ENCODE measurements around the gene ZNF784.
A peak's percentile ranks its signal among the peaks of the same experiment; 100 is the strongest.

ZNF784 gene

DNA sequence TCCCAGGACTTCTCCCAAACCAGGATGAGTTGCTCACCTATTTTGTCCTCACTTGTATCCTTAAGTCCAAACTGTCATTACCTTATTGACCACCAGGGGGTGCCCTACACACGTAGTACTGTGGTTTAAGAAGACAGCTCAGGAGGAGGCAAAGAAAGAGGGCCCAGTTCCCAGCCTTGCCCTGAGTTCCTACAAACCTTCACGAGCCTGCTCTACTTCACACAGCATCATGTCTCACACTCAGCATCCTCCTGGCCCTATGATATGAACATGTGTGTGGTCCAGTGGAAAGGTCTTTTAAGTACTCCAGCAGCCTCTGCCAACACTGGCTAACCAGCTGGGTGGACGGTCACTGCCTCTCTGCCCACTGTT lies 8.1 kb upstream of the ZNF784 start:
- in situ Hi-C loops (cut with HindIII; ENCODE audit: low pct_ligation_motif_present, low pct_unique_long_range_greater_than_20kb, low sequenced_read_pairs): no loop called here
- DNase-seq: peak; percentile 90

DNA sequence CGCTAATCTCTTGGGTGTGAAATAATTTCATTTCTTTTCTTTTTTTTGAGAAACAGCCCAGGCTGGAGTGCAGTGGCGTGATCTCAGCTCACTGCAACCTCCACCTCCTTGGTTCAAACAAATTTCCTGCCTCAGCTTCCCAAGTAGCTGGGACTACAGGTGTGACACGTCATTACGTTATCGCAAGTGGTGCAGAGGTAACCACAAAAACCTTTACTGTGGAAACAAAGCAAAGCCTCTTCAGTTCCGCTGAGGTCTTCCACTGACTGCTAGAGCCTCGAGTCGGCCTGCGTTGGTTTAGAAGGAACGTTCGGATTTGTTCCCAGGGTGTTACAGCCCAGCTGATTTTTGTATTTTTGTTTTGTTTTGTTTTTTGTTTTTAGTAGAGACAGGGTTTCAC lies 2.0 kb upstream of the ZNF784 start:
- in situ Hi-C loops (cut with HindIII; ENCODE audit: low pct_ligation_motif_present, low pct_unique_long_range_greater_than_20kb, low sequenced_read_pairs): loop anchor here (10.0 kb wide), 1 partner anchor 112 kb away; no protein-coding TSS in a partner anchor
- no peak for DNase-seq

DNA sequence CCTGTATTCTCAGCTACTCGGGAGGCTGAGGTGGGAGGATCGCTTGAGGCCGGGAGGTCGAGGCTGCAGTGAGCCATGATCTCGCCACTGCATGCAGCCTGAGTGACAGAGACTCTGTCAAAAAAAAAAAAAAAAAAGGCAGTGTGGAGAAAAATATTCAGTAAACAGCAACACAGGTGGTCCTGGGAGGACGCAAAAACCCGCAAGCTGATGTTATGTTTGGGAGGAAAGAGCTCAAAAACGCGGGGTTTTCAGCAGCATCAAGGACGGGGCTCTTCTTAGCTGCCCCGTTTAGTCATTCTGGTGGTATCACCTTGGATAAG lies 599 bp upstream of the ZNF784 start:
- in situ Hi-C loops (cut with HindIII; ENCODE audit: low pct_ligation_motif_present, low pct_unique_long_range_greater_than_20kb, low sequenced_read_pairs): loop anchor here (10.0 kb wide), 1 partner anchor 110 kb away; no protein-coding TSS in a partner anchor
- no peak for DNase-seq

DNA sequence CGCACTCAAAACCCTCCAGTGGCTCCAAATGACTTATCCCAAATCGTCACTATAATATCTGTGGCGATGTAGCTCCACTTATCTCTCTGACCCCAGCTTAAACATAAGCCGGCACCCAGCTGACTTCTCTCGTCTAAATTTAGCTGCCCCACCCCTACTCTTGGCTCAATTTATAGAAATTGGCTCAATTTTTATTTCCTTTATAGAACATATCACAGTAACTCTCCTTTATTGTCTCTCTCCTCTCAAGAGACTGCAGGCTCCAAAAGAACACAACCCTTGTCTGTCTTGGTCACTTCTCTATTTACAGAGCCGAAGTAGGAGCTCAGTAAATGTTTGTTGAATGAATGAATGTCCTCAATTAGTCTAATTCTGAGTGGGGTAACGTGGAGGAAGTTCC lies 805 bp downstream of the ZNF784 start:
- DNase-seq: no peak
- in situ Hi-C loops (cut with HindIII; ENCODE audit: low pct_ligation_motif_present, low pct_unique_long_range_greater_than_20kb, low sequenced_read_pairs): loop anchor here (10.0 kb wide), 1 partner anchor 109 kb away; no protein-coding TSS in a partner anchor

DNA sequence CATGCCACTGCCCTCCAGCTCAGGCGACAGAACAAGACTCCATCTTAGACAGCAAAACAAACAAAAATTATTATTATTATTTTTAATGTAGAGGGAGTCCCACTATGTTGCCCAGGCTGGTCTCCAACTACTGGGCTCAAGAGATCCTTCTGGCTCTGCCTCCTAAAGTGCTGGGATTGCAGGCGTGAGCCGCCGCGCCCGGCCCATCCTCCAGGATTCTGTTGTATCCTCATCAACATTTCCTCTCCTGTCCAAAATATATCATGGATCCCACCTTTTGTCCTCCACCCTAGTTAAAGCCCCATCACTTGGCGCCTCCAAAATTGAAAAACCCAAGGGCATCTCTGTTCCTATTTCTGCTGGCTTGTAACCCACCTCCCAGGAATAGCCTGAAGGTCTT lies 1.2 kb downstream of the ZNF784 start:
- DNase-seq: no peak
- in situ Hi-C loops (cut with HindIII; ENCODE audit: low pct_ligation_motif_present, low pct_unique_long_range_greater_than_20kb, low sequenced_read_pairs): loop anchor here (10.0 kb wide), 1 partner anchor 108 kb away; no protein-coding TSS in a partner anchor

DNA sequence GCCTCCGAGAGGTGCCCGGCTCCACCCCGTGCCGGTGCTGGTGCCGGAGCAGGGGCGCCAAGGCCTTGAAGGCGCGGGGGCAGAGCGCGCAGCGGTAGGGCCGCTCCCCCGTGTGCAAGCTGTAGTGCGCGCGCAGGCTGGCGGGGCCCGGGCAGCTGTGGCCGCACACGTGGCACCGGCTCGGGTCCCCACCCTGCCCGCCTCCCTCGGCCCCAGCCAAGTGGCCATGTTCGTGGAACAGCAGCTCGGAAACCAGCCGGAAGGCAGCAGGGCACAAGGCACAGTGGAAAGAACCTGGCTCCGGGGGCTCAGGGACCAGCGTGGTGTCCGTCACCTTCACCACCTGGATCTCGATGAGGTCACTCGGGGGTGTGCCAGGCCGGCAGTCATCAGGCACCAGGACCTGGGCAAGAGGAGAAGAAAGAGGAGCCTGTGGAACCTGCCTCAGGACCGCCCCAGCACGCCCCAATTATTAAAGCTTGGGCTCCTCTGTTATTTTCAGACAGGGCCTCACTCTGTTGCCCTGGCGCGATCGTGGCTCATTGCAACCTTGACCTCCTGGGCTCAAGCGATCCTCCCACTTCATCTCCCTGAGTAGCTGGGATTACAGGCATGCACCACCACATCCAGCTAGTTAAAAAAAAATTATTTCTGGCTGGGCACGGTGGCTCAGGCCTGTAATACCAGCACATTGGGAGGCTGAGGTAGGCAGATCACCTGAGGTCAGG lies 2.0 kb downstream of the ZNF784 start:
- no peak for DNase-seq
- in situ Hi-C loops (cut with HindIII; ENCODE audit: low pct_ligation_motif_present, low pct_unique_long_range_greater_than_20kb, low sequenced_read_pairs): loop anchor here (10.0 kb wide), 1 partner anchor 108 kb away; no protein-coding TSS in a partner anchor

DNA sequence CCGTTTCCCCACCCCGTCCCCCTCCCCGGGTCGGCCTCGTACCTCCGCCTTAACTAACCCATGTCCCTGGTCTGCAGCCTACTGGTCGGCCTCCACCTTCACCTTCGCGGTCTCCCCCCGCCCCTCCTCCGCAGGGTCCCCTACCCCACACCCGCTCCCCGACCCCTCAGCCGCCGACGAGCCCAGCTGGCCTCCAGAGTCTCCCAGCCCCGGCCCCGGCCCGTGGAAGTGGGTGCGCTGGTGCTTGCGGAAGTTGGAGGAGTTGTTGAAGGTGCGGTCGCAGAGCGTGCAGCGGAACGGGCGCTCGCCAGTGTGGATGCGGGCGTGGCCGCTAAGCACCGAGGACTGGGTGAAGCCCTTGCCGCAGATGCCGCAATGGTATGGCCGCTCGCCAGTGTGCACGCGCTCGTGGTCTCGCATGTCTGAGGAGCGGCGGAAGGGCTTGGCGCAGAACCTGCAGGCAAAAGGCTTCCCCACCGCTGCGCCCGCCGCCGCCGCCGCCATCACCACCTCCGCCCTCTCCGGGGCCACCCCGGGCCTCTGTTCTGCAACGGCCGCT lies 2.6 kb downstream of the ZNF784 start:
- in situ Hi-C loops (cut with HindIII; ENCODE audit: low pct_ligation_motif_present, low pct_unique_long_range_greater_than_20kb, low sequenced_read_pairs): loop anchor here (10.0 kb wide), 1 partner anchor 107 kb away; no protein-coding TSS in a partner anchor
- no peak for DNase-seq

DNA sequence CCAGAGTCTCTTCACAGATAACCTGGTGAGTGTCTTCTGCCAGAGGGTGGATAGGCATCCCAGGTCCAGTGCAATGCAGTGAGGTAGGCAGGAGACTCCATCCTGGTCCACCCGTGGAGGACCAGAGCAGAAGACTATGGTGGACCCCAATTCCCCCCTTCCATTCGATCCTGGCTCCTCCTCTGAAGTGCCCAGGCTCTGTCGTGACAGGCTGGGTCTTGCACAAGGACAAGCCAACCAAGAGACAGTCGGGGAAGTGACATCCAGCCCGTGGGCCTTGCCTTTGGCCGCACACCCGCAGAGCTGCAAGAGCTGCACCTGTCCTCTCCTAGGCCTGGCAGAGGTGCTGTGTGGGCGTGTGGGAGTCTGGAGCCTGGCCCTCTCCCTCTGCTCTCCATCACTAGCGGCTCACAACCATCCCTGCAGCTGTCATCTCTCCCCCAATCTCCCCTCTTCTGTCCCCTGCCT lies 3.1 kb downstream of the ZNF784 start:
- in situ Hi-C loops (cut with HindIII; ENCODE audit: low pct_ligation_motif_present, low pct_unique_long_range_greater_than_20kb, low sequenced_read_pairs): loop anchor here (10.0 kb wide), 1 partner anchor 106 kb away; no protein-coding TSS in a partner anchor

DNA sequence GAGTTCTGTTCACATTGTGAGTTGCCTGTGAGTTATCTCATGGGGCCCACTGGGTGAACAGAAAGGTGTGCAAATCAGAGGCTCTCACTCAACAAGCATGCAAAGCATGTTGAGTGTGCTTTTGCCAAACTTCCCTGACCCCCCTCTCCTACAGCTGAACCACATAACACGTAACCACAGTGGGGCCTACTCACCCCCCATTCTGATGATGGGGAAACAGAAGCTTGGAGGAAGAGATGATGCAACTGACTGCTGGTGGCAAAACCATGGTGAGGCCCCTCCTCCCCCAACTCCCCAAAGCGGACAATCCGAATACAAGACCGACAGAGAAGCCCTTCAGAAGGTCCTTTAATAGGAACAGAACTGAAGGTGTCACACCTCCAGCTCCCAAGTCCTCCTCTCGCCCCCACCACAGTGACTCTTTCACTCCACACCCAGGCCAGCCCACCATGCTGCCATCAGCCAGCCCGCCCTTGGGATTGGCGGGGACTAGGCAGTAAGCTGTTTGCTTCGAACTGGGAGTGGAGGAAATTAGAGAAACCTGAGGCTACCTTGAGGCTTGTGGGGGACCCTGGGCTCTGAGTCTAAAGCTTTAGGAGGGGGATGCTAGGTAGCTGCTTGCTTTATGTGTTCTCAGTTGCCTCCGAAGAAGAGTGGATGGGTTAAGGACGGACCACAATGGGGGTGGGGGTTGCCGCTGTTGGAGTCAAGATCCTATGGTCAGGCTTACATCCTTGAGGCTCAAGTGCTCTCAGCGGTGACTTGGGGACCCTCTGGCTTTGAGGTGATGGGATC lies 3.8 kb downstream of the ZNF784 start:
- DNase-seq: no peak
- in situ Hi-C loops (cut with HindIII; ENCODE audit: low pct_ligation_motif_present, low pct_unique_long_range_greater_than_20kb, low sequenced_read_pairs): loop anchor here (10.0 kb wide), 1 partner anchor 106 kb away; no protein-coding TSS in a partner anchor

More for the DNA sequence above, 3.1 kb downstream of the ZNF784 start:
- no peak for DNase-seq

DNA sequence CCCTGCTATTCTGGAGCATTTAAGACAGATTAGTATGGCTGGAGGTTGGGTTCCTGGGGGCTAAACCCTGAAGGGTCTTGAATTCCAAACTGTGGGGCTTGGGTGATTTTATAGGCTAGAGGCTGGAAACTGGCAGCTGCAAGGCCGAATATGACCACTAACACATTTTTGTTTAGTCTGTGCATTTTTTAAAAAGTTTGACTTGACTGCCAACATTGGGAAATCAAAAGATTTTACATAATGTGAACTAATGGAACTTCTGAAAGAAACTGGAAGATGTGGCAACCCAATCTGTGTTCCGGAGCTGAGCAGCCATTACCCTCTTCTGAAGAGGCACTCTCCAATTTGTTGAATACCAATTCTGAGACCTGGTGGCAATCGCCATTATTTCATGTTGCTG lies 5.1 kb downstream of the ZNF784 start:
- no peak for DNase-seq
- in situ Hi-C loops (cut with HindIII; ENCODE audit: low pct_ligation_motif_present, low pct_unique_long_range_greater_than_20kb, low sequenced_read_pairs): no loop called here

DNA sequence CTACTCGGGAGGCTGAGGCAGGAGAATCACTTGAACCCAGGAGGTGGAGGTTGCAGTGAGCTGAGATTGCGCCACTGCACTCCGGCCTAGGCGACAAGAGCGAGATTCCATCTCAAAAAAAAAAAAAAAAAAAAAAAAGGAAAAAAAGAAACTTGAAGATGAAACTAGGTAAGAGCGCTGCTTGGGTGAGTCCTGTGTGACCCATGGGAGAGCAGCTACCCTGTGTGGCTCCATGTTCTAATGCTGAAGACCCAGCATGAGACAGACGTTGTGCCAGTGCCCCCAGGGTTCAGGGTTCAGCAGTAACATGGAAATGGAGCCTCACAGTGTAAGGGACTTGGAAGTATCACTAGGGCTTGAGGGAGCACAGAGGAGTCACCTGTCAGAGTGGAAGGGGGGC lies 5.9 kb downstream of the ZNF784 start:
- in situ Hi-C loops (cut with HindIII; ENCODE audit: low pct_ligation_motif_present, low pct_unique_long_range_greater_than_20kb, low sequenced_read_pairs): no loop called here
- DNase-seq: no peak

DNA sequence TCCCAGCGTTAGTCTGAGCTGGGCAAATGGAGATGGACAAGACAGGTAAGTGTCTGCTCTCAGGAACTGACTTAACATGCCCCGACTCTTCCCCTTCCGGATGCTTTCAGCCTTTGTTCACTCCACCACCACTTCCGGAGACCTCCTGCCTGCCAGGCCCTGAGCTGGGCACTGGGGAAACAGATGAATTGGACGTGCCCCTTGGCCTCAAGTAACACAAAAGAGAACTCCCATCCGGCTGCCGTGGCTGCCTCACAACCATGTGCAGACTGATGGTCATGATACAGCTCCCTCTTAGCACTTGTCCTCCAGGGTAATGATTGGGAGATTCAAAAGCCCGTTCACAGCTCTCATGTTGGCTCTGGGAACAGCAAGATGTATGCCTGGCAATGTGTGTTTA lies 6.9 kb downstream of the ZNF784 start:
- in situ Hi-C loops (cut with HindIII; ENCODE audit: low pct_ligation_motif_present, low pct_unique_long_range_greater_than_20kb, low sequenced_read_pairs): no loop called here
- no peak for DNase-seq

DNA sequence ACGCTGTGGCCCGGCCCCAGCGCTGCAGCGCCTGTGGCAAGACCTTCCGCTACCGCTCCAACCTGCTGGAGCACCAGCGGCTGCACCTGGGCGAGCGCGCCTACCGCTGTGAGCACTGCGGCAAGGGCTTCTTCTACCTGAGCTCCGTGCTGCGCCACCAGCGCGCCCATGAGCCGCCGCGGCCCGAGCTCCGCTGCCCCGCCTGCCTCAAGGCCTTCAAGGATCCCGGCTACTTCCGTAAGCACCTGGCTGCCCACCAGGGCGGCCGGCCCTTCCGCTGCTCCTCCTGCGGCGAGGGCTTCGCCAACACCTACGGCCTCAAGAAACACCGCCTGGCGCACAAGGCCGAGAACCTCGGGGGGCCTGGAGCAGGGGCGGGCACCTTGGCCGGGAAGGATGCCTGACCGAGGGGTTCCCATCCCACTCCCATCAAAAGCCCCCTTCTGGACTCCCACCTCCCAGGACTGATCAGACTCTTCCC lies 7.9 kb downstream of the ZNF784 start:
- in situ Hi-C loops (cut with HindIII; ENCODE audit: low pct_ligation_motif_present, low pct_unique_long_range_greater_than_20kb, low sequenced_read_pairs): no loop called here
- DNase-seq: no peak

DNA sequence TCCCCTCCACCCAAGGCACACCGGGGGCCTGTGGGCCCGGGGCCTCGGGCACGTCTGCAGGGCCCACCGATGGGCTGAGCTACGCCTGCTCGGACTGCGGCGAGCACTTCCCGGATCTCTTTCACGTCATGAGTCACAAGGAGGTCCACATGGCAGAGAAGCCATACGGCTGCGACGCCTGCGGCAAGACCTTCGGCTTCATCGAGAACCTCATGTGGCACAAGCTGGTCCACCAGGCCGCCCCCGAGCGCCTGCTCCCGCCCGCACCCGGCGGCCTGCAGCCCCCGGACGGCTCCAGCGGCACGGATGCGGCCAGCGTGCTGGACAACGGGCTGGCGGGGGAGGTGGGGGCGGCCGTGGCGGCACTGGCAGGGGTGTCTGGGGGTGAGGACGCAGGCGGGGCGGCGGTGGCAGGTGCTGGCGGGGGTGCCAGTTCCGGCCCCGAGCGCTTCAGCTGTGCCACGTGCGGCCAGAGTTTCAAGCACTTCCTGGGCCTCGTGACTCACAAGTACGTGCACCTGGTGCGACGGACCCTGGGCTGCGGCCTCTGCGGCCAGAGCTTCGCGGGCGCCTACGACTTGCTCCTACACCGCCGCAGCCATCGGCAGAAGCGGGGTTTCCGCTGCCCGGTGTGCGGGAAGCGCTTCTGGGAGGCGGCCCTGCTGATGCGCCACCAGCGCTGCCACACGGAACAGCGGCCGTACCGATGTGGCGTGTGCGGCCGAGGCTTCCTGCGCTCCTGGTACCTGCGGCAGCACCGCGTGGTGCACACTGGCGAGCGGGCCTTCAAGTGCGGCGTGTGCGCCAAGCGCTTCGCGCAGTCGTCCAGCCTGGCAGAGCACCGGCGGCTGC lies 8.6 kb downstream of the ZNF784 start:
- DNase-seq: no peak
- in situ Hi-C loops (cut with HindIII; ENCODE audit: low pct_ligation_motif_present, low pct_unique_long_range_greater_than_20kb, low sequenced_read_pairs): no loop called here

DNA sequence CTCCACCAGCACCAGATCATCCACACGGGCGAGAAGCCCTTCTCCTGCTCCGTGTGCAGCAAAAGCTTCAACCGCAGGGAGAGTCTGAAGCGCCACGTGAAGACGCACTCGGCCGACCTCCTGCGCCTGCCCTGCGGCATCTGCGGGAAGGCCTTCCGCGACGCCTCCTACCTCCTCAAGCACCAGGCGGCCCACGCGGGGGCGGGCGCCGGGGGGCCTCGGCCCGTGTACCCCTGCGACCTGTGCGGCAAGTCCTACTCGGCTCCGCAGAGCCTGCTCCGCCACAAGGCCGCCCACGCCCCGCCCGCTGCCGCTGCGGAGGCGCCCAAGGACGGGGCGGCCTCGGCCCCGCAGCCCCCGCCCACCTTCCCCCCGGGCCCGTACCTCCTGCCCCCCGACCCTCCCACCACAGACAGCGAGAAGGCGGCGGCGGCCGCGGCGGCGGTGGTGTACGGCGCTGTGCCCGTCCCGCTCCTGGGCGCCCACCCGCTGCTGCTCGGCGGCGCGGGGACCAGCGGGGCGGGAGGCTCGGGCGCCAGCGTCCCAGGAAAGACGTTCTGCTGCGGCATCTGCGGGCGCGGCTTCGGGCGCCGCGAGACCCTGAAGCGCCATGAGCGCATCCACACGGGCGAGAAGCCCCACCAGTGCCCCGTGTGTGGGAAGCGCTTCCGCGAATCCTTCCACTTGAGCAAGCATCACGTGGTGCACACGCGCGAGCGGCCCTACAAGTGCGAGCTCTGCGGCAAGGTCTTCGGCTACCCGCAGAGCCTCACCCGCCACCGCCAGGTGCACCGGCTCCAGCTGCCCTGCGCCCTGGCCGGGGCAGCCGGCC lies 9.4 kb downstream of the ZNF784 start:
- in situ Hi-C loops (cut with HindIII; ENCODE audit: low pct_ligation_motif_present, low pct_unique_long_range_greater_than_20kb, low sequenced_read_pairs): no loop called here
- DNase-seq: no peak

DNA sequence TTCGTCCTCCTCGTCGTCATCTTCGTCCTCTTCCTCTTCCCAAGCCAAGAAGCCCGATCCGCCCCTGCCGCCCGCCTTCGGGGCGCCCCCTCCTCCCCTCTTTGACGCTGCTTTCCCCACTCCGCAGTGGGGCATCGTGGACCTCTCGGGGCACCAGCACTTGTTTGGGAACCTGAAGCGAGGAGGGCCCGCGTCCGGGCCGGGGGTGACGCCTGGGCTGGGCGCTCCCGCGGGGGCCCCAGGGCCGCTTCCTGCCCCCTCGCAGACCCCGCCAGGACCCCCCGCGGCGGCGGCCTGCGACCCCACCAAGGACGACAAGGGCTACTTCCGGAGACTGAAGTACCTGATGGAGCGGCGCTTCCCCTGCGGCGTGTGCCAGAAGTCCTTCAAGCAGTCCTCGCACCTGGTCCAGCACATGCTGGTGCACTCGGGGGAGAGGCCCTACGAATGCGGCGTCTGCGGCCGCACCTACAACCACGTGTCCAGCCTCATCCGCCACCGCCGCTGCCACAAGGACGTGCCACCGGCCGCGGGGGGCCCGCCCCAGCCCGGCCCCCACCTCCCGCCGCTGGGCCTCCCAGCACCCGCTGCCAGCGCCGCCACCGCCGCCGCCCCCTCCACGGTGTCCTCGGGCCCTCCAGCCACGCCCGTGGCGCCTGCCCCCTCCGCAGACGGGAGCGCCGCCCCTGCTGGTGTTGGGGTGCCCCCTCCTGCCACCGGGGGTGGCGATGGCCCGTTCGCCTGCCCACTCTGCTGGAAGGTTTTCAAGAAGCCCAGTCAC lies 10.2 kb downstream of the ZNF784 start:
- in situ Hi-C loops (cut with HindIII; ENCODE audit: low pct_ligation_motif_present, low pct_unique_long_range_greater_than_20kb, low sequenced_read_pairs): no loop called here
- no peak for DNase-seq

DNA sequence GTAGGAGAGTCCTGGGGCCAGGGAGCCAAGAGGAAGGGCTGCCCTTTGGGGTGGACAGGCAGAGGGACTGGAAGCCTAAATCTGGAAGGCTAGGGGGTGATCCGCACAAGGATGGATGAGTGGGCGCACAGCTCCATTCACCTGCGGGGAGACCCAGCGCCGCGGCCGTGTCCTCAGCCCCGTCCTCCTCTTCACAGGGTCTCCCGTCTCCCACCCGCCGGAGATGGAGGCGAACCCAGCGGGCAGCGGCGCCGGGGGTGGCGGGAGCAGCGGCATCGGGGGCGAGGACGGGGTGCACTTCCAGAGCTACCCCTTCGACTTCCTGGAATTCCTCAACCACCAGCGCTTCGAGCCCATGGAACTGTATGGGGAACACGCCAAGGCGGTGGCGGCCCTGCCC lies 11.0 kb downstream of the ZNF784 start:
- no peak for DNase-seq
- in situ Hi-C loops (cut with HindIII; ENCODE audit: low pct_ligation_motif_present, low pct_unique_long_range_greater_than_20kb, low sequenced_read_pairs): no loop called here

All from ACHN (cell line).